Lung (tissue), 12 donors: ENCODE measurements around the gene USP31. TPM values are rescaled to one million over a fixed set of nuclear protein-coding genes. Genes with fewer than 3 reads are reported as not detected.

ENCODE experiments used
- ATAC-seq: fragments of 200-7000 bp; cut with Tn5 transposase; one replicate; pipeline ENCODE4 v1.9.1; 2020; ENCODE audit warnings: moderate number of reproducible peaks; ENCODE audit not compliant: insufficient read depth, low FRiP score
- DNase-seq, 3 donors: peaks; one replicate each; pipeline ENCODE4 v3.0.0-alpha.2; 2013 to 2017
- H3K27ac ChIP-seq, 2 donors: one replicate each; pipeline ENCODE4 v1.5.1; 2013; ENCODE audit warnings: mild to moderate bottlenecking in 2 of 2, moderate library complexity in 2 of 2, control low read depth in 1 of 2, inconsistent platforms in 1 of 2, low read depth in 1 of 2, low read length in 1 of 2
- H3K27me3 ChIP-seq, 3 donors: one replicate each; pipeline ENCODE4 v1.5.1; 2013; ENCODE audit warnings: low read length in 2 of 3; ENCODE audit not compliant: control insufficient read depth in 3 of 3, insufficient read depth in 3 of 3
- H3K36me3 ChIP-seq, 4 donors: one replicate each; pipeline ENCODE4 v1.5.1; 2013; ENCODE audit warnings: low read length in 4 of 4, mild to moderate bottlenecking in 1 of 4, moderate library complexity in 1 of 4; ENCODE audit not compliant: control insufficient read depth in 4 of 4, insufficient read depth in 4 of 4
- H3K4me1 ChIP-seq, 5 donors: one replicate each; pipeline ENCODE4 v1.5.1; 2013; ENCODE audit warnings: low read length in 5 of 5, mild to moderate bottlenecking in 2 of 5, moderate library complexity in 1 of 5; ENCODE audit not compliant: control insufficient read depth in 5 of 5, insufficient read depth in 5 of 5
- H3K4me3 ChIP-seq: one replicate; pipeline ENCODE4 v1.5.1; 2013; ENCODE audit warnings: mild to moderate bottlenecking, control low read depth, moderate library complexity
- H3K9ac ChIP-seq, 2 donors: one replicate each; pipeline ENCODE4 v1.5.1; 2013; ENCODE audit warnings: low read length in 2 of 2, control low read depth in 1 of 2; ENCODE audit not compliant: insufficient read depth in 1 of 2
- H3K9me3 ChIP-seq, 4 donors: one replicate each; pipeline ENCODE4 v1.5.1; 2013; ENCODE audit warnings: low read length in 3 of 4, mild to moderate bottlenecking in 1 of 4, moderate library complexity in 1 of 4; ENCODE audit not compliant: control insufficient read depth in 4 of 4, insufficient read depth in 3 of 4
- CTCF ChIP-seq: IDR thresholded peaks from 2 replicates; pipeline ENCODE4 v1.5.1; 2012; ENCODE audit warnings: mild to moderate bottlenecking; ENCODE audit errors: control extremely low read depth, extremely low read depth
- WGBS, 2 donors: extraction: QIAGEN DNeasy Blood & Tissue Kit; methylation state at CpG; one replicate each; pipeline ENCODE4 v1.1.7; 2013; 5-methylcytosine and 5-hydroxymethylcytosine counted together
- polyA plus RNA-seq, 2 donors: library from polyadenylated mRNA; stranded (reverse); fragments of 200-250 nt; gene quantifications; one replicate each; pipeline ENCODE4 v1.2.1, GENCODE V29; 2013
- total RNA-seq, 2 donors: library from RNA; depleted of rRNA in 1 of 2; stranded (reverse); fragments of >200 nt in 1 of 2; gene quantifications; one replicate each; pipeline ENCODE4 v1.2.1, GENCODE V29; 2014 to 2021
- donor health status: control.
- donor health status: control.
- donor health status: Bipolar disorder and iron deficiency.
- donor health status: healthy.
- donor health status: DM: yes; HTN: yes; CAD: no.

The USP31 gene
- total and polyA plus RNA-seq, 4 donors = 3.4 to 26.3 (median 10.0) TPM

DNA sequence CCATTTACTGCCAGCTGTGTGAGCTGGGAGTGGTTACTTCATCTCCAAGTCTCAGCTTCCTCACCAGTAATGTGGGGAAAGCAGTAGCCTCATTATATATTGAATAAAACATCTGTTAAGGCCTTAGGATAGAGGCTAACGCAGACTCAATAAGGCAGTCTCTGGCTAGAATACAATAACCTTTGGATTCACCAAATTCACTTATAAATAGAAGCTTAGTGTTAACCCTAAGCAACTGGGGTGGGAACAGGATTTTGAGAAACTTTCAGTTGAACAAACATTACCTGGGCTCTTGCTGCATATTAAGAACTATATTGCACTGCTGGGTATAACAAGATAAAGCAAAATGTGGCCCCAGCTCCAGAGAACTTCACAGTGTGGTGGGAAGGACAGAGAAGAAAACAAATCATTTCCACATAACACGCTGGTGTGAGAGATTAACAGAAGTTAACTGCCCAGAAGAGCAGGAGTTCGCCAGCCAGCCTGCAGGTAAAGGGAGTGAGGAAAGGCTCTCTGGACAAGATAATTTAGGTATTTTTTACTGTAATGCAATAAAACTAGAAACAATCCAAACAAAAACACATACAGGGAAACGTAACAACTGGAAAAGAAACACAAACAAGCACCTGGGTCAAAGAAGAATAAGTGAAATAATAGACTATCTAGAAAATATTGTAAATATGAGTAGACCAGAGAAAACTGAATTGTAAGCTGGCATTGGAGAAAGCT, 57.0 kb downstream of the USP31 start:
- H3K4me3 ChIP-seq = no peak overlapping the region
- H3K9ac ChIP-seq = no peak overlapping the region
- peaks cover 0 to 17% (median 6%) of the 10 kb centered on the region in 4 donors for H3K36me3 ChIP-seq
- DNase-seq (no peak), ATAC-seq (no peak)
- no peak for TF ChIP-seq CTCF
- H3K4me1 ChIP-seq = peaks cover 0 to 4% (median 0%) of the 10 kb centered on the region in 5 donors
- H3K9me3 ChIP-seq = no peaks in the 10 kb centered on the region
- H3K27ac ChIP-seq = no peak overlapping the region
- H3K27me3 ChIP-seq = no peaks in the 10 kb centered on the region
- 94 to 96% methylated on average over 4 of the region's 4 CpGs for WGBS, 2 donors

GRCh38 chr16:23089111-23089510, 60.1 kb downstream of the USP31 start:
- H3K4me1 ChIP-seq = peaks cover 0 to 5% (median 0%) of the 10 kb centered on the region in 5 donors
- DNase-seq = no peak
- peaks cover 0 to 19% (median 8%) of the 10 kb centered on the region in 4 donors for H3K36me3 ChIP-seq
- no peak for TF ChIP-seq CTCF
- H3K27ac ChIP-seq = no peak overlapping the region
- WGBS, 2 donors = 94 to 98% methylated on average over 8 of the region's 8 CpGs
- no peak overlapping the region for H3K9ac ChIP-seq
- no peak overlapping the region for H3K4me3 ChIP-seq
- no peaks in the 10 kb centered on the region for H3K9me3 ChIP-seq
- H3K27me3 ChIP-seq = no peaks in the 10 kb centered on the region
- no peak for ATAC-seq

- DNase-seq = no peak
- Histone ChIP-seq H3K4me3 (no peak overlapping the region), H3K27ac (peak overlapping the region in 1 of 2 donors; percentile 17), H3K27me3 (no peaks in the 10 kb centered on the region), H3K4me1 (peaks cover 0 to 5% (median 0%) of the 10 kb centered on the region in 5 donors), H3K9me3 (no peaks in the 10 kb centered on the region), H3K36me3 (peaks cover 0 to 19% (median 7%) of the 10 kb centered on the region in 4 donors), H3K9ac (no peak overlapping the region)
- ATAC-seq = no peak
- 81 to 86% methylated on average over 4 of the region's 4 CpGs for WGBS, 2 donors
- no peak for TF ChIP-seq CTCF
These were observed 61.2 kb downstream of the USP31 start for GRCh38 chr16:23088018-23088417.
